ENCODE measurements around the gene IDH1. TPM values are rescaled to one million over a fixed set of nuclear protein-coding genes. Genes with fewer than 3 reads are reported as not detected.

IDH1 gene
- total and polyA plus RNA-seq, 2 donors (not counting 1 experiment from before 2014, with no cell fraction given) = 13.9 to 41.4 TPM

- Mint-ChIP-seq H3K4me1 (no peaks in the 10 kb centered on the region), H3K4me3 (no peak overlapping the region), H3K27me3 (no peaks in the 10 kb centered on the region), H3K27ac (no peak overlapping the region), H3K9me3 (ENCODE audit: insufficient read depth) (peaks cover 2% of the 10 kb centered on the region)
- H3K27me3 ChIP-seq (replicated peaks in 1 of 4; ENCODE audit: control extremely low read depth in 1 of 4, control insufficient read depth in 3 of 4, insufficient read depth in 4 of 4, low read length in 3 of 4) = no peaks in the 10 kb centered on the region
- H3K36me3 ChIP-seq (replicated peaks in 1 of 2; ENCODE audit: control extremely low read depth in 1 of 2, control insufficient read depth in 1 of 2, extremely low read depth in 1 of 2, insufficient read depth in 2 of 2, low read length in 1 of 2) = peaks cover 13 to 63% of the 10 kb centered on the region in 2 experiments
- H3K4me2 ChIP-seq (replicated peaks; ENCODE audit: low read depth, low read length, poor library complexity, severe bottlenecking) = no peak overlapping the region
- 100% methylated on average over 8 of the region's 9 CpGs for WGBS (ENCODE audit: insufficient coverage)
- no peak for DNase-seq
- no peak overlapping the region for H2AFZ ChIP-seq (ENCODE audit: insufficient read depth, low read depth, low read length, poor library complexity, severe bottlenecking)
- no peaks in the 10 kb centered on the region for H3K79me2 ChIP-seq (ENCODE audit: control insufficient read depth, insufficient read depth, low read length)
- no peak for ATAC-seq (ENCODE audit: low read depth)
- H3K9me3 ChIP-seq (ENCODE audit: control extremely low read depth in 1 of 3, control insufficient read depth in 2 of 3, insufficient read depth in 1 of 3, low read length in 2 of 3) = no peaks in the 10 kb centered on the region
- H3K4me3 ChIP-seq (ENCODE audit: control extremely low read depth in 1 of 5, extremely low read depth in 1 of 5, insufficient read depth in 1 of 5, low read depth in 2 of 5, low read length in 4 of 5) = no peak overlapping the region
- H4K20me1 ChIP-seq (ENCODE audit: control insufficient read depth, insufficient read depth, low read length, poor library complexity, severe bottlenecking) = no peaks in the 10 kb centered on the region
- TF ChIP-seq CTCF (IDR thresholded peaks at IDR 0.05) = no peak
- no peak for TF ChIP-seq EZH2 (IDR thresholded peaks at IDR 0.05; ENCODE audit: borderline replicate concordance, insufficient read depth, low read depth, low read length, poor library complexity, severe bottlenecking)
- CTCF ChIA-PET = interaction anchor here (0.5 to 1.1 kb wide), 2 partner anchors 24 to 133 kb away, joined by 4 to 5 read pairs; no protein-coding TSS in a partner anchor
- H3K9ac ChIP-seq (ENCODE audit: low read length) = no peak overlapping the region
- POLR2A ChIA-PET = no interaction called here
- intact Hi-C loops (cut with micrococcal nuclease) = no loop called here
- H3K27ac ChIP-seq (ENCODE audit: low read length in 2 of 2) = no peak overlapping the region
- H3K4me1 ChIP-seq (ENCODE audit: control insufficient read depth in 2 of 2, insufficient read depth in 2 of 2, low read length in 2 of 2) = no peaks in the 10 kb centered on the region
These were observed 14.9 kb downstream of the IDH1 start for GRCh38 chr2:208239770-208240493.

- ChIA-PET CTCF (no interaction called here), POLR2A (no interaction called here)
- no CpG with 5 or more reads among the region's 2 CpGs for WGBS (ENCODE audit: insufficient coverage)
- Histone ChIP-seq H4K20me1 (ENCODE audit: control insufficient read depth, insufficient read depth, low read length, poor library complexity, severe bottlenecking) (no peaks in the 10 kb centered on the region), H3K9ac (ENCODE audit: low read length) (no peak overlapping the region), H2AFZ (ENCODE audit: insufficient read depth, low read depth, low read length, poor library complexity, severe bottlenecking) (no peak overlapping the region), H3K4me1 (ENCODE audit: control insufficient read depth in 2 of 2, insufficient read depth in 2 of 2, low read length in 2 of 2) (no peaks in the 10 kb centered on the region), H3K4me2 (replicated peaks; ENCODE audit: low read depth, low read length, poor library complexity, severe bottlenecking) (no peak overlapping the region), H3K27me3 (replicated peaks in 1 of 4; ENCODE audit: control extremely low read depth in 1 of 4, control insufficient read depth in 3 of 4, insufficient read depth in 4 of 4, low read length in 3 of 4) (no peaks in the 10 kb centered on the region), H3K27ac (ENCODE audit: low read length in 2 of 2) (no peak overlapping the region), H3K9me3 (ENCODE audit: control extremely low read depth in 1 of 3, control insufficient read depth in 2 of 3, insufficient read depth in 1 of 3, low read length in 2 of 3) (peaks cover 0 to 9% (median 7%) of the 10 kb centered on the region in 3 donors), H3K36me3 (replicated peaks in 1 of 2; ENCODE audit: control extremely low read depth in 1 of 2, control insufficient read depth in 1 of 2, extremely low read depth in 1 of 2, insufficient read depth in 2 of 2, low read length in 1 of 2) (peaks cover 9 to 39% of the 10 kb centered on the region in 2 experiments), H3K79me2 (ENCODE audit: control insufficient read depth, insufficient read depth, low read length) (no peaks in the 10 kb centered on the region), H3K4me3 (ENCODE audit: control extremely low read depth in 1 of 5, extremely low read depth in 1 of 5, insufficient read depth in 1 of 5, low read depth in 2 of 5, low read length in 4 of 5) (no peak overlapping the region)
- intact Hi-C loops (cut with micrococcal nuclease) = no loop called here
- no peak overlapping the region for H3K27ac Mint-ChIP-seq
- H3K4me1 Mint-ChIP-seq = no peaks in the 10 kb centered on the region
- no peak overlapping the region for H3K4me3 Mint-ChIP-seq
- ATAC-seq (ENCODE audit: low read depth) = no peak
- H3K27me3 Mint-ChIP-seq = no peaks in the 10 kb centered on the region
- no peak for TF ChIP-seq EZH2 (IDR thresholded peaks at IDR 0.05; ENCODE audit: borderline replicate concordance, insufficient read depth, low read depth, low read length, poor library complexity, severe bottlenecking)
- no peak for TF ChIP-seq CTCF (IDR thresholded peaks at IDR 0.05)
- DNase-seq = no peak
- H3K9me3 Mint-ChIP-seq (ENCODE audit: insufficient read depth) = peaks cover 10% of the 10 kb centered on the region
These were observed 19.0 kb downstream of the IDH1 start for GRCh38 chr2:208235860-208236259.

All from B cell (primary cell).